HPDE6-E6E7 (cell line): Measurements from ENCODE around the gene PTGR2.
"Not testable (repeated sequence)": the region's sequence is repeated elsewhere in the genome, so short reads cannot be mapped to it uniquely, and the experiment has no call there.

ENCODE experiments used
- DNase-seq: peaks from one replicate; pipeline ENCODE4 v3.0.0; 2011; ENCODE audit warnings: missing footprints; ENCODE audit errors: extremely low spot score

The PTGR2 gene

GRCh38 chr14:73851567-73852382, at the start of gene PTGR2:
PTGR2 (plus strand) TSS chr14:73851831; CDS start chr14:73858863, 7,032 bp downstream.
- peak; percentile 97 for DNase-seq

- peak; percentile 80 for DNase-seq
Observed at GRCh38 chr14:73802431-73803188, 49.0 kb upstream of the PTGR2 start.

- DNase-seq, result no peak
Observed at GRCh38 chr14:73804636-73805035, 47.0 kb upstream of the PTGR2 start.

GRCh38 chr14:73807457-73807856, 44.2 kb upstream of the PTGR2 start:
- no peak for DNase-seq

- DNase-seq, result no peak
Observed at GRCh38 chr14:73809391-73809790, 42.2 kb upstream of the PTGR2 start.

- no peak for DNase-seq
Observed at GRCh38 chr14:73810478-73811163, 41.0 kb upstream of the PTGR2 start.

- DNase-seq, result no peak
Observed at GRCh38 chr14:73811164-73811503, 40.5 kb upstream of the PTGR2 start.

- no peak for DNase-seq
Observed at GRCh38 chr14:73814153-73814552, 37.5 kb upstream of the PTGR2 start.

- DNase-seq, result no peak
Observed at GRCh38 chr14:73815849-73816248, 35.8 kb upstream of the PTGR2 start.

GRCh38 chr14:73816393-73816816, 35.2 kb upstream of the PTGR2 start:
- DNase-seq, result no peak

- DNase-seq, result no peak
Observed at GRCh38 chr14:73817020-73817655, 34.5 kb upstream of the PTGR2 start.

GRCh38 chr14:73818821-73819220, 32.8 kb upstream of the PTGR2 start:
- no peak for DNase-seq

- no peak for DNase-seq
Observed at GRCh38 chr14:73820631-73821030, 31.0 kb upstream of the PTGR2 start.

GRCh38 chr14:73823339-73823885, 28.2 kb upstream of the PTGR2 start:
- no peak for DNase-seq

GRCh38 chr14:73824127-73824526, 27.5 kb upstream of the PTGR2 start:
- no peak for DNase-seq

GRCh38 chr14:73824536-73824935, 27.1 kb upstream of the PTGR2 start:
- no peak for DNase-seq

GRCh38 chr14:73825551-73826188, 26.0 kb upstream of the PTGR2 start:
- peak; percentile 85 for DNase-seq

- not testable (repeated sequence) for DNase-seq
Observed at GRCh38 chr14:73827190-73827589, 24.4 kb upstream of the PTGR2 start.

GRCh38 chr14:73829071-73829470, 22.6 kb upstream of the PTGR2 start:
- DNase-seq, result no peak

GRCh38 chr14:73829526-73830431, 21.9 kb upstream of the PTGR2 start:
- peak; percentile 79 for DNase-seq
